Suprapubic skin (tissue), 3 donors: ENCODE results near the gene LANCL2.

Experiments used
- POLR2A ChIP-seq, 2 donors: fragments of 450-650 bp; IDR thresholded peaks; one replicate each; pipeline ENCODE4 v1.6.1; 2017; ENCODE audit warnings: antibody characterized with exemption in 2 of 2, mild to moderate bottlenecking in 2 of 2, moderate library complexity in 2 of 2
- TF ChIP-seq, protein P1 (sequence below), 2 donors: fragments of 200-600 bp in 1 of 2; fragments of 450-650 bp in 1 of 2; sonication (generic) in 1 of 2; IDR thresholded peaks; one replicate each; pipeline ENCODE4 v1.5.1; 2016 to 2019; ENCODE audit warnings: antibody characterized with exemption in 2 of 2, mild to moderate bottlenecking in 1 of 2, moderate library complexity in 1 of 2

DNA sequence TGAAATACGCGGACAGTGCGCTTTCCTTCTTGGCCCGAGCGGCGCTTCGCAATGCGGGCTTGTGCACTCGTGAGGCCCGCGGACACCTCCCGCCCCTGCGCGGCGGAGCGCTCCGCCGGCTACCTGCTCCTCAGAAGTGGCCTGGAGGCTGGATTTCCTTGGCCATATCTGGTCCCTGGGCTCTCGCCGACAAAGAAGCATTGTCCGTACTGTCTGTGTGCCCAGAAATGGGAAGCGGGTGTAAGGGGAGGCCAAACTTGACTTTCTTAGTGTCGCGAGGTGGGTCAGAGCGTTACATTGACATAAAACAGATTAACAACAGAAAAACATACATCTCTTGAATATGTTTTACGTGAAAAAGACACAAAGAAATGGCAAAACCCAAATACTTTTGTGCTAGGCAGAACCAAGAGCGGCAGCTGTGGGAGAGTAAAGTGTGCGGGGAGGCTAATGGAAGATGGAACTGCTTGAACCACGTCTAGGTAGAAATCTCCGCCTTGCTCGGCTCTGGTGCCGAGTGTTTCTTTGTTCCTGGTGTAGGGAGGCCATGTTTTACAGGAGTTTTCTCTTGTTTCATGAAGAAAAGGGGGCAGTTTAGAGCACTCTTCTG lies 1.4 kb downstream of the LANCL2 start:
- TF ChIP-seq POLR2A (IDR thresholded peaks at IDR 0.05) = no peak
- TF ChIP-seq, protein P1, sequence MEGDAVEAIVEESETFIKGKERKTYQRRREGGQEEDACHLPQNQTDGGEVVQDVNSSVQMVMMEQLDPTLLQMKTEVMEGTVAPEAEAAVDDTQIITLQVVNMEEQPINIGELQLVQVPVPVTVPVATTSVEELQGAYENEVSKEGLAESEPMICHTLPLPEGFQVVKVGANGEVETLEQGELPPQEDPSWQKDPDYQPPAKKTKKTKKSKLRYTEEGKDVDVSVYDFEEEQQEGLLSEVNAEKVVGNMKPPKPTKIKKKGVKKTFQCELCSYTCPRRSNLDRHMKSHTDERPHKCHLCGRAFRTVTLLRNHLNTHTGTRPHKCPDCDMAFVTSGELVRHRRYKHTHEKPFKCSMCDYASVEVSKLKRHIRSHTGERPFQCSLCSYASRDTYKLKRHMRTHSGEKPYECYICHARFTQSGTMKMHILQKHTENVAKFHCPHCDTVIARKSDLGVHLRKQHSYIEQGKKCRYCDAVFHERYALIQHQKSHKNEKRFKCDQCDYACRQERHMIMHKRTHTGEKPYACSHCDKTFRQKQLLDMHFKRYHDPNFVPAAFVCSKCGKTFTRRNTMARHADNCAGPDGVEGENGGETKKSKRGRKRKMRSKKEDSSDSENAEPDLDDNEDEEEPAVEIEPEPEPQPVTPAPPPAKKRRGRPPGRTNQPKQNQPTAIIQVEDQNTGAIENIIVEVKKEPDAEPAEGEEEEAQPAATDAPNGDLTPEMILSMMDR (IDR thresholded peaks at IDR 0.05) = no peak
